Activated CD4-positive, alpha-beta T cell treated with anti-CD3 and anti-CD28 coated beads for 1 hour (primary cell): ENCODE measurements around the gene OR52E8.

Source experiments
- DNase-seq: peaks from one replicate; pipeline ENCODE4 v3.0.0-alpha.2; 2020

OR52E8 gene

DNA sequence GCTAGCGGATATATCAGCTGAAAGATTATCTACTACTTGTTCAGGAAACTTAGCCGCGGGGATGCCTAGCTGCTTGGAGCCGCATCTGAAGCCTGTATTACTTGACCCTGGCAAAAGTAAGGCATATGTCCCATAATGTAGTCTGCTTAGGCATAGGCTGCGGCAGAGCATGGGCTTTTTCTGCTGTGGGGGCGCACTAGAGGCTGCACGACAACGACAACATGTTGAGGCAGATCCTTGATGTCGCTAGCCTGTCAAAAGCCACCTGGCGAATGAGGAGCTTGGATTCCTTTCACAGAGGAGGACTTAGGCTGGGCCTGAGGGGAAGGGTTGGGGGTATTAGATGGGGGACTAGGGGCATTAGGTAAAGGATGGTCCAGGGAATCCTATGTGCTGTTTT, 49.9 kb downstream of the OR52E8 start:
- no peak for DNase-seq
